ENCODE measurements around the gene IL9.

- TF ChIP-seq CTCF (conservative IDR thresholded peaks at IDR 0.05; ENCODE audit: low read depth, low read length), result no peak
- no peak for TF ChIP-seq EZH2 (IDR thresholded peaks at IDR 0.05; ENCODE audit: borderline replicate concordance, low read depth, low read length, poor library complexity, severe bottlenecking)
These were observed 32.9 kb downstream of the IL9 start for GRCh38 chr5:135862744-135863143.

Data from A673 (cell line).